Activated T-helper 1 cell treated with anti-CD3 and anti-CD28 coated beads, Interleukin-2, amount 50 U/mL, for 16 hours (primary cell): ENCODE measurements around the gene ZPBP2.

Source experiments
- DNase-seq, 2 donors: peaks; one replicate each; pipeline ENCODE4 v3.0.0-alpha.2; 2020; ENCODE audit warnings: low read depth in 1 of 2, low spot score in 1 of 2

ZPBP2 gene

DNA sequence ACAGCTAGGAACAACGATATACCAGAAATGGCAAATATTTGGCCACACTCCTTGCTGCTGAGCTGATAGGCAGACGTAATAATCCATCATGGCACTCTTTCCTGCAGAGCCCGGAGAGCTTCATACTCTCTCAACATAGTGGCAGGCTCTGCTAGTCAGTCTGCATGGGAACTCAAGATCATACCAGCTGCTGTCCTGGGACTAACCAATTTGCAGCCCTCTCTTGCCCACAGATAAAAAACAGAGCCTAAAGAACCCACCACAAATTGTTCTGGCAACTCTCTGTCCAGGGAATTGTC, 36.9 kb downstream of the ZPBP2 start:
- DNase-seq, result no peak

DNA sequence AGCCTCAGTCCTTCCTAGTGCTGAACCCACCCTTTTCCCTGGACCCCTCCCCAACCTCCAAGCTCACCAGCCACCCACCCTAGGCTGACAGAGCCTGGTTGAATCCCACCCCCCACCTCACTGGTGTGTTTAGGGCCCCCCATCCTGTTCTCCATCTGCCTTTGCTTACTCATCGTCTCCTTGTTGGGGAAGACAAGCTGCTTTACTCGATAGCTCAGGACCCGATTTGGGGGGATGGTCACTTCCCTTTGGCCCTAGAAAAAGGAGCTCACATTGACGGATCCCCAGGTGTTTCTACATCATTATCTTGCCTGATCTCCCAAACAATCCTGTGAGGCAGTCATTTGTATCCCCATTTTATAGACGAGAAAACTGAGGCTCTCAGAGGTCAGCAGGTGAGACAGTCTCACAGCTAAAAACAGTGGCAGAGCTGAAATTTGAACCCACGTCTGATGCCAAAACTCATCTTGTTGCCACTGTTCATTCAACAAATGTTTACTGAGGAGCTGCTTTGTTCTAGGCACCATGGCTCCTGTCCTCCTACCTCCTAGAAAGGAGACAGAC, 40.9 kb downstream of the ZPBP2 start:
- no peak for DNase-seq

DNA sequence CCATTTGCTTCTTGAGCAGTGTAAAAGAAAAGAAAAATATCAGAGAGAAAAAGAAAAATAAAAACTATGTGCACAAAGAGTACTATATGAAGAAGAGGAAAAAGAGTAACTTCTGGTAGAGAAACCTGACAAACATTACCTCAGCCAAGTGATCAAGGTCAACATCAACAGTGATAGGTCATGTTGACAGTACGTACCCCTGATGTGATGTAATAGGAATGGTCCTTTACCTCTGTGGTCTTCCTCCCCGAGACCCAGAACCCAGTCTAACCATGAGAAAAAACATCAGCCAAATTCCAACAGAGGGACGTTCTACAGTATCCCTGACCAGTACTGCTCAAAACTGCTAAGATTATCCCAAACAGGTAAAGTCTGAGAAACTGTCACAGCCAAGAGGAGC, 46.0 kb downstream of the ZPBP2 start:
- no peak for DNase-seq

DNA sequence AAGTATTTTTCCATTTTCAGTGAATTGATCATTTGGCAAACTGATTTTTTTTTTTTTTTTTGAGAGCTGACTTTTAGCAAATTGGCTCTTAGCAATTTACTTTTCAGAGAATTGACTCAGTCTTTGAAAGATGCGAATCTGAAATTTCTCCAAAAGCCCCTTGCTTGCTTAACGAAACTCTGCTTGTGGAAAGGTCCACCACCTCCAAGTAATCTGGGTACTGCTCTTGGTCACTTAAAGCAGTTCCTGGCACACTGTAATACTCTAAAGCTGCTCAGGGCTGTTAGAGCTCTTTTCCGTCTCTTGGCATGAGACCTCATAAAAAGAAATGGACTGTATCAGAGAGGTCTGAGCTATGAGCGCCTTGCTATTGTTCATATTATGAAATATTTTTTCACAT, 47.6 kb downstream of the ZPBP2 start:
- no peak for DNase-seq

DNA sequence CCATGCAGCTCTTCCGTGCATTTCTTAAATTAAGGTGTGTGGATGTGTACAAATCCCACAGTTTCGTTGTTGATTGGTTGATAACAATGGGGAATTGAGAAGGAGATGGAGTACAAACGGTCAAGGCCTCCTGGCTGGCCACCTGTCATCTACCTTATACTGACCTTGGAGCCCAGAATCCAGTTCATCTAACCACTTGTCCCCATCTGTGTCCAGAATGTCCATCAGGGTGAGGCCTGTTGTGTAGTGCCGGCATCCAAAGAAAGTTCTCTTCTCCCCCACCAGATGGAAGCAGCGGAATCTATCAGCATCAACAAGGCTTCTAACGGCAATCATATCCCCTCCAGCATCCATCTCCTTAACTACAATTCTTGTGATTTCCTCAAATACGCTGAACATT, 48.9 kb downstream of the ZPBP2 start:
- no peak for DNase-seq

DNA sequence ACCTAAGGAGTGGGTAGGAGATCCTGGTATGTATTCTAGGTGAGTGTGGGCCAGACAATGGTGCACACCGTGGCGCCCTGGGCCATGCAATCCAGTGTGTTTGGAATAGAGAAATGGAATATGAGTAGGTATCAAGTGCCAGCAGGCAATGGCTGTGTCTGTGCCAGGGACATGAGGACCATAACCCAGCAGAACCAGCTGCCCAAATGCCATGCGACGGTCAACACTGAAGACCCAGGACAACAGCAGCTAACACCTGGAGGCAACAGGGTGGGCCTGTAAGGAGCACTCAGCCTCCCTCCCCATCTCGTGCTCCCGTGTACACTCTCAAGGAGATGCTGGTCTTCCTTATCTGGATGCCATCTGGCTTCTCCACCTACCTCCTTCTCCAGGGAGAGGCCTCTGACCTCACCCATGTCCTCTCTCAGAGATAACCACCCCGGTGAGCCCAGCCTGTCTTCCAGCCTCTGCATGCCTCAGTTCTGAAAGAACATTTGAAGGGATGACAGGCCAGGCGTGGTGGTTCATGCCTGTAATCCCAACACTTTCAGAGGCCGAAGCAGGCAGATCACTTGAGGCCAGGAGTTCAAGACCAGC, 51.2 kb downstream of the ZPBP2 start:
- no peak for DNase-seq

DNA sequence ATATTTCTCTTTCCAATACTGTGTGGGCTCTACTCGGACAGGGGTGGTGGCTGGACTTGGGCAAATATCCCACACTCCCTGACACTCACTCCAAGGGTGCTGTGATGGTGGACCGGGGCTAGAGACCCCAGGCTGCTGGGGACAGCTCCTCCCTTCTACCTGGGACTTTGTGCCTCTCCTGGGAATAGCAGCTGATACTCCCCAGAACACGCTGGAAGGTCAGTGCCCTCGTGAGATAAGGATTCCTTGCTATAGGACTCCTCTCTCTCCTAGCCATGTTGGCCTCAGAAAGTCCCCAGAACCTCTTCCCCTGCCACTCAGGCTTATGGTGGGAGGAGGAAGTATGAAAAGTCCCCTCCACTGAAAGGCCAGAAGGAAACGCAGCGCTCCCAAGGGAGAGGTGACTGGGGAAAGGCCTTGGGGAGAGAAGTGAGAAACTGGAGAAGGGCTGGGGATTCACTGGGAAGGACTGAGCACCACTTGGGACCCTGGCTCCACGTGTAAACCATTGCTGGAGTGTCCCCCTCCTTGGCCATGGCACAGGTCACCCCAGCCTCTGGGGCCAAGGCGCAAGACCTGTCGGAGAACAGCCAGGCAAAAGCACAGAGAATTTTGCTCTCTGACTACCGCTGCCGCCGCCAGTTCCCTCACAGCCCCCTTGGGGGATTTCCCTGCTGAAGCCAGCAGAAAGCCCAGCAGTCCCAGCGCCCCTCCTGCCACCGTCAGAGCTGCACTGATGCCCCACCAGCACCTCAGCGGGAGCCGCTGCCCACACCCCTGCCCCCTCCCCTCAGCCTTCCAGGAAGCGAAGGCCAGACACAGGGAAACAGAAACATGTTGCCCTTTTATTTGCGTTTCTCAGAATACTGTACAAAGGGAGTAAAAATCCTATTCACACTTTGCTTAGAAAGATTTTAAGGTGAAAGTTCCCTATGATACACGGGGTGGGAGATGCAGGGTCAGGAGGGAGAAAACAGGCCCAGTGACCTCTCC, 52.5 kb downstream of the ZPBP2 start:
- DNase-seq, result peak in 1 of 2 donors; percentile 23

DNA sequence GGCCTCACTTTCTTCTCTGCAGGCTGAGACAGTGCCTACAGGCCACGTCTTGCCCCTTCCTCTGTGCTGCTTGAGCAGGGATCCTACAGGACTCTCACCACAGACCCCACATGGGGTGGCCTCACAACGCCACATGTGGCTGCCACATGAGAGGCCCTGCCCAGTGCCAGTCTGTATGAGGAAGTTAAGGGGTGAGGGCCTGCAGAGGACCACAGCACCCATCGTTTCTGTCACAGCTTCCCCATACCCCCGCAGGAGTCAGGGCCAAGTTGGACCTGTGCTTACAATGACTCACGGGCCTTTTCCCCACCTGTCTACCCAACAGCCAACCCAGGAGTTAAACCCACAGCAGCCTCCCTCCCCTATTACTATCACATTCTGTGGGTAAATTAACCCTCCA, 53.3 kb downstream of the ZPBP2 start:
- DNase-seq, result no peak

DNA sequence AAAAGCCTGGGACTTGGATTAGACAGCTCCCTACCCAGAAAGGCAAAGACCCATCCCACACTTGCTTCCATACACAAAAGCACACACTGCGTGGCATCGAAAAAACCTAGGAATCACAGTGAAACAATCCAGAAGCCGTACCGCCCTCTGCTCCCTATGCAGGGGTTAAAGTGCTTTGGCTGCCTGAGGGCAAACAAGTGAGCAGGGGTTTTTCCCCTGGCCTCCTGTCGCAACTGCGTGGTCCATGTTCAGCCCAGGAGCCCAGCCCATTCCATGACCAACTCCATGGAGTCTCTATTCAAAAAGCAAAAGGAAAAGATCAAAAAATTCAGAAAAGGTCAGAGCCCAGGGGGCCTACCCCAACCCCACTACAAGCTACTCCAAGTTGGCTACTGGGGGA, 54.0 kb downstream of the ZPBP2 start:
- DNase-seq, result no peak

DNA sequence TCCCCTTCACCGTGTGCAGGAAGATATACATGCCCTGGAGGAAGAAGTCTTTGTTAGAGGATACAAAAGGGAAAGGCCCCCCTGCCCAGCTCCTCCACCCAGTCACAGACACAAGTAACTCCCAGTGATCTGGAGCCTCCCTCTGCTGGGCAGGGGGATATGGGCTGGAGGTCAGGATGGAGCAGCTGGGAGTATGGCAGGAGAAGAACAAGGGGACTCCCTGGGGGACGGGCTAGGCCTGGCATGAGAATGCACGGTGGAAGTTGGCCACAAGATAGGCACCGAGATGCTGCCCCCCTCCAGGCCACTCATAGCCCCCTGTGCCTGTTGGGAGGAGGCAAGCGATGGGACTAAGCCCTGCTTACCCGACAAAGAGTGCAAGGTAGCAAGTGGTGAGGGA, 55.2 kb downstream of the ZPBP2 start:
- DNase-seq, result no peak

DNA sequence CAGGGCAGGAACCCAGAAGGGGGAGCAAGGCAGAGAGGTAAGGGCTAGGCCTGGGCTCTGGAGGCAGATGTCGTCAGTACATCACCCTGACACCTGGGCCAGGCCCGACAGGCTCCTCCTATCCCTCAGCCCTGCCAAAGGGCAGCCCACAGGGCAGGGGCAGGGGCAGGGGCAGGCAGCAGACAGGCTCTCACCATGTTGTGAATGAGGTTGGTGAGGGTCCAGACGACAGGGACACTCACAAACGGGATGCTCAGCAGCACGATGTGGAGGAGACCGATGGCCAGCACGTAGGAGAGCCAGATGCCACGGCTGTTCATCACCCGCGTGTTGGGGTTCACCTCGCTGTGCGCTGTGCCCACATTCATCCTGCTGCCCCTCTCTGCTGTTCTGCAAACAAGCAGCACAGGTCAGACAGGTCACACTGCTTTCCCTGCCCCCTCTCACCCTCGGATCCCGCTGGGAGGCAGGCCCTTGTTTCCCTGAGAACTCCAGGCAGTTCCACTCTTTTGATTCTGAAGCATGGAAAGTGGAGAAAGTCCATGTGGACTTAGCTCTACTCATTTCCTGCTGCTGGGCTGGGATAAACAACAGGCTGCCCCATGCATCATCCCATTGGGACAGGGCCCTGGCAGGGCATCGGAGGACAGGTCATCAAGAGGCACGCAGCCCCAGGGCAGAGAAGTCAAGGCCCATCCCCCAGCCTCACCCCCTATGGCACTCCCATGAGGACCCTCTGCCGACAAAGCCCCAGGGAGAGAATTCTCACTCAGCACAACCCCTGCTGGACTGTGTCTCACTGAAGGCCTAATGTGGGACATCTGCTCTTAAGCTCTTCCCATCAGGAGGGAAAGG, 56.1 kb downstream of the ZPBP2 start:
- DNase-seq, result no peak

DNA sequence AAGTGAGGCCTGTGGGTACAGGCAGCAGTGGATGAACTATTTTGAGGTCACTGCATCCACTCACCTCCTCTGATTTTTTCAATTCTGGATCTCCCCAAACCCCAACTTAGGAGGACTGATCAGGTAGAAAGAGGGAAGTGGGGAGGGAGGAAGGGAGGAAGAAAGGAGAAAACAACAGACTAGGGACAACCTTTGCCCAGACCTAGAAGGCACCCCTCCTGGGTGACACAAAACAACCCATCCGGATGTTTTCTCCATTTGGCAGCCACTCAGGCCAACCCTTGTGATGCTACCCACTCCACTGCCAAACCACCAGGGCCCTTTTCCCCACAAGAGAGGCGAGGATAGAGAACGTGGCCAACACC, 56.7 kb downstream of the ZPBP2 start:
- no peak for DNase-seq

DNA sequence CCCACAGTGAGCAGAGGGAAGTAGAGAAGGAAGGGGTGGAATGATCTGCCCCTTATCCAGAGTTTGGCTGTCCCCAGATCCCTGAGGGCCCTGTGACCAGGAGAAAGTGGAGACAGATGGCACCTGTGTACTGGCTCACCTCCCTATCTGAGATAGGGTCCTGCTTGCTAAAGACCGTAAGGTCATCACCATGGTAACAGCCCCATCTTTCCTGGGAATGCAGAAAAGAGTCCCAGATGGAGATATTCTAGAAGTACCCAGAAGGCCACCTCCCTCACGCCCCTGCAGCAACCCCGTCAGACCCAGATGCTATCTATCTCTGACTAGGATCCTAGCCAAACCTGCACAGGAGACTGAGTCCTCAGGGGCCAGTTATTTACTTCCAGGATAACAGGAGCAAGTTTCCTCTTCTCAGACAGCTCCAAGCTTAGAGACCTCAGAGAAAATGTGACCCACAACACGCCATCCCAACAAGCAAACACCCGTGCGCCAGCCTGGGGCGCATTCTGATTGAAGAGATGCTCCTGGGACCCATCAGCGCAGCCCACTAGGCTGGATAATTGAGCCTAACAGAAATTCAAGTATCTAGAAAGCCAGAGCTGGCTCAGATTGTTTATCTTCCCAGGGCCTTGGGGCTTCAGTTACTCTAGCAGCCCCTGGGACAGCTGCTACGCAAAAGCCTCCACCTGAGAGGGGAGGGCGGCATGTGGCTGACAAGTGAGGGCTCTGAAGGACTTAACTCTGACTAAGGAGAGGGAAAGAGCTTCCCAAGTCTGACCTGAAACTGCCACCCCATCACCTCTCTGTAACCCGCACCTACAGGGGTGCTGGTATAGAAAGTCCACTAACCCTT, 57.5 kb downstream of the ZPBP2 start:
- DNase-seq, result no peak

DNA sequence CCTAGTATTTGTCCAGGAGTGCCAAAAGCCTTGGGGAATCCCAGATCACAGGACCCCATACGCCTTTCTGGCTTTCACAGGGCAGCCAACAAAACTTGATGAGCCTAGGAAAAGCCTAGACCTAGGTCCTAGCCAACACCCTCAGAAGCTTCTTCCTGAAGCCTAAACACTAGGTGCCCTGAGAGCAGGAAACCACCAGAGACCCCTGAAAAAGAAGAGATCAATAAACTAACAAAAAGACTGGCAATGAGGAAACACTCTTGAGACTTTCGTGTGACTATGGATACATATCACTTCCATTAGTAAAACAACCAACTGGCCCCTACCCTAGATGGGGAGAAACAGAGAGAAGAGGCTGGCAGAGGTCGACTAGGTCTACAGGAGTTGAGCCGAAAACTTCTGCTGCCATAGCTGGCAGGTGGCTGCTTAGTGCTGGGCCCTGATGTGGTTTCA, 58.2 kb downstream of the ZPBP2 start:
- no peak for DNase-seq

DNA sequence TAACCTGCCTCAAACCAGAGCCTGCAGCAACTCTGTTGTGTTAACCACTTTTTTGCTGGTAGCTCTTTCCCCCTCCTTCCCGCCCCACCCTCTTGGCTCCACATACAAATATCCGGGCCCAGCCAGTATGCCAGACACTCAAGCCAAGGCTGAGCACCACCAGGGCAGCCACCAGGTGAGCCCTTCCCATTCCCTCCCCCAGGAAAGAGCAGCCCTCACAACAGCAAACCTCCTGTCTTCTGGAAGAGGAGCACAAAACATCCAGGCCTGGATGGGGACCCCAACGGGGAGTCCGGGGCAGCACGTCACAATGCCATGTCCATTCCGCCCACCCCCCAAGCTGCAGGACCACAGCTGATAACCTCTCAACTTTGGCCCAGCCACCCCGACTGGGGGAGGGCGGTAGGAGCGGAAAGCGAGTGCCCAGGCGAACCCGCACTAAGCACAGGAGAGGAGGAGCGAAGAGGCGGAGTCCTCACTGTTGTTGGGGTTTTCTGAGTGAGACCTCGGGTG, 58.6 kb downstream of the ZPBP2 start:
- peak; percentile 31 to 38 for DNase-seq
